Testis (tissue), 3 donors: ENCODE data around the gene CCNL1. TPM values are rescaled to one million over a fixed set of nuclear protein-coding genes. Genes with fewer than 3 reads are reported as not detected.

Experiments used
- DNase-seq: peaks from one replicate; pipeline ENCODE4 v3.0.0-alpha.2; 2019
- H3K27ac ChIP-seq, 2 donors: fragments of 200-600 bp; sonication (generic); one replicate each; pipeline ENCODE4 v1.5.1; 2019
- H3K27me3 ChIP-seq: fragments of 200-600 bp; sonication (generic); one replicate; pipeline ENCODE4 v1.5.1; 2019
- H3K36me3 ChIP-seq: fragments of 200-600 bp; sonication (generic); one replicate; pipeline ENCODE4 v1.5.1; 2017; ENCODE audit warnings: low read depth; ENCODE audit errors: missing control alignments
- H3K4me1 ChIP-seq: fragments of 200-600 bp; sonication (generic); one replicate; pipeline ENCODE4 v1.5.1; 2019
- H3K4me3 ChIP-seq, 2 donors: fragments of 200-600 bp; sonication (generic); one replicate each; pipeline ENCODE4 v1.5.1; 2017 to 2019
- H3K9me3 ChIP-seq: fragments of 200-600 bp; sonication (generic); one replicate; pipeline ENCODE4 v1.5.1; 2017
- CTCF ChIP-seq, 3 experiments: fragments of 450-650 bp in 2 of 3; fragments of 200-600 bp in 1 of 3; sonication (generic) in 1 of 3; IDR thresholded peaks; one replicate each; pipeline ENCODE4 v1.5.1; 2016 to 2019; ENCODE audit warnings: antibody characterized with exemption in 3 of 3, mild to moderate bottlenecking in 2 of 3, moderate library complexity in 1 of 3
- POLR2A ChIP-seq: fragments of 450-650 bp; IDR thresholded peaks from one replicate; pipeline ENCODE4 v1.6.1; 2017; ENCODE audit warnings: antibody characterized with exemption, mild to moderate bottlenecking, moderate library complexity
- WGBS, 2 donors: methylation state at CpG; one replicate each; pipeline ENCODE4 v1.1.5; 2018; 5-methylcytosine and 5-hydroxymethylcytosine counted together
- intact Hi-C: fragments of 100-400 bp; cut with DNase I; formaldehyde crosslinking; loops from one replicate; pipeline ENCODE4 v1.15.1; 2023; ENCODE audit warnings: low total_unique reads
- polyA plus RNA-seq: library from polyadenylated mRNA; stranded (reverse); fragments of 350-450 nt; fragmentation: Illumina TruSeq; extraction: RNeasy Lipid Tissue Mini Kit (QIAGEN cat#74804); gene quantifications from one replicate; pipeline ENCODE4 v1.2.3, GENCODE V29; 2014; ENCODE audit warnings: low read depth, low replicate concordance; ENCODE audit not compliant: insufficient read depth
- total RNA-seq, 2 donors: library from RNA; depleted of rRNA; stranded (reverse); fragments of >200 nt; gene quantifications; one replicate each; pipeline ENCODE4 v1.2.3, GENCODE V29; 2016

Gene CCNL1
- total and polyA plus RNA-seq, 3 donors from 2014 or later: 46.1 to 200 (median 168) TPM

- H3K4me1 ChIP-seq: peaks cover 7% of the 10 kb centered on the region
- DNase-seq: no peak
- H3K27ac ChIP-seq: no peak overlapping the region
- H3K4me3 ChIP-seq: no peak overlapping the region
- no peaks in the 10 kb centered on the region for H3K9me3 ChIP-seq
- H3K27me3 ChIP-seq: no peaks in the 10 kb centered on the region
- intact Hi-C loops: no loop called here
- WGBS, 2 donors: 70 to 77% methylated on average over 3 of the region's 3 CpGs
- TF ChIP-seq POLR2A (no peak), CTCF (IDR thresholded peaks at IDR 0.05) (no peak)
- H3K36me3 ChIP-seq: no peaks in the 10 kb centered on the region
These were observed 42.7 kb downstream of the CCNL1 start for GRCh38 chr3:157117206-157117605.

- intact Hi-C loops: no loop called here
- Histone ChIP-seq H3K9me3 (no peaks in the 10 kb centered on the region), H3K36me3 (no peaks in the 10 kb centered on the region), H3K4me3 (no peak overlapping the region), H3K27me3 (no peaks in the 10 kb centered on the region), H3K4me1 (peaks cover 7% of the 10 kb centered on the region), H3K27ac (no peak overlapping the region)
- TF ChIP-seq CTCF (IDR thresholded peaks at IDR 0.05) (no peak), POLR2A (no peak)
- DNase-seq: no peak
- WGBS, 2 donors: 86% methylated on average over 4 of the region's 4 CpGs
These were observed 43.9 kb downstream of the CCNL1 start for GRCh38 chr3:157116017-157116416.

GRCh38 chr3:157115069-157116006 is 44.6 kb downstream of the CCNL1 start:
- Histone ChIP-seq H3K27me3 (no peaks in the 10 kb centered on the region), H3K4me1 (peaks cover 7% of the 10 kb centered on the region), H3K4me3 (no peak overlapping the region), H3K36me3 (no peaks in the 10 kb centered on the region), H3K27ac (no peak overlapping the region), H3K9me3 (no peaks in the 10 kb centered on the region)
- DNase-seq: no peak
- WGBS, 2 donors: 62 to 64% methylated on average over 10 of the region's 10 CpGs
- TF ChIP-seq POLR2A: no peak
- TF ChIP-seq CTCF (IDR thresholded peaks at IDR 0.05): no peak
- intact Hi-C loops: no loop called here

- intact Hi-C loops: no loop called here
- no peak for DNase-seq
- Histone ChIP-seq H3K9me3 (no peaks in the 10 kb centered on the region), H3K4me3 (no peak overlapping the region), H3K27me3 (no peaks in the 10 kb centered on the region), H3K27ac (no peak overlapping the region), H3K4me1 (peaks cover 10% of the 10 kb centered on the region), H3K36me3 (no peaks in the 10 kb centered on the region)
- TF ChIP-seq CTCF (IDR thresholded peaks at IDR 0.05) (no peak), POLR2A (no peak)
- WGBS, 2 donors: 72 to 80% methylated on average over 3 of the region's 3 CpGs
These were observed 46.0 kb downstream of the CCNL1 start for GRCh38 chr3:157113832-157114505.
